IPS DF 19.7 (cell line): ENCODE measurements around the gene OR52E1.

ENCODE experiments used
- DNase-seq: peaks from one replicate; pipeline ENCODE4 v3.0.0-alpha.2; 2013; ENCODE audit warnings: low read depth, low spot score

The OR52E1 gene

GRCh38 chr11:5115339-5115738 lies 46.0 kb downstream of the OR52E1 start:
- DNase-seq, result no peak

- DNase-seq, result no peak
Observed at GRCh38 chr11:5117588-5117987, 48.2 kb downstream of the OR52E1 start.

GRCh38 chr11:5118893-5119292 lies 49.5 kb downstream of the OR52E1 start:
- DNase-seq, result no peak
